GM12874 (cell line): ENCODE measurements around the gene RARB.

ENCODE experiments used
- TF ChIP-seq, protein P1 (sequence below): IDR thresholded peaks from 2 replicates; pipeline ENCODE4 v1.5.1; 2011; ENCODE audit warnings: low read depth, mild to moderate bottlenecking, control low read depth, low read length, moderate library complexity; ENCODE audit not compliant: insufficient read depth

Gene RARB

DNA sequence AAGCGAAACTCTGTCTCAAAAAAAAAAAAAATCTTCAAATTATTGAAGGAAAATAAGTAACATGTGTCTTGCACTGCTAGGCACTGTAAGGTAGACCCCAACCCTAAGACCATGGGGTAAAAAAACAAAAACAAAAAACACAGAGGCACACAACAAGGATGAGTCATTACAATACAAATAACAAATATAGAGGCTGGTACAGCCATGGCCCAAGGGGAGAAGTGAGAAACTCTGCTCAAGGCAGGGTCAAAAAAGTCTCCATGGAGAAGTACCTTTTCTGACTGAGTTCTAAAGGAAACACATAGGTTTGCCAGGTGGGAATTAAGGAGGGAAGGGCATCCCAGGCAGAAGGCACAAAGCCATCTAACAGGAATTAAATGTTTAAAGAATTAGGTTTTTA is 182.1 kb downstream of the RARB start:
- TF ChIP-seq, protein P1, sequence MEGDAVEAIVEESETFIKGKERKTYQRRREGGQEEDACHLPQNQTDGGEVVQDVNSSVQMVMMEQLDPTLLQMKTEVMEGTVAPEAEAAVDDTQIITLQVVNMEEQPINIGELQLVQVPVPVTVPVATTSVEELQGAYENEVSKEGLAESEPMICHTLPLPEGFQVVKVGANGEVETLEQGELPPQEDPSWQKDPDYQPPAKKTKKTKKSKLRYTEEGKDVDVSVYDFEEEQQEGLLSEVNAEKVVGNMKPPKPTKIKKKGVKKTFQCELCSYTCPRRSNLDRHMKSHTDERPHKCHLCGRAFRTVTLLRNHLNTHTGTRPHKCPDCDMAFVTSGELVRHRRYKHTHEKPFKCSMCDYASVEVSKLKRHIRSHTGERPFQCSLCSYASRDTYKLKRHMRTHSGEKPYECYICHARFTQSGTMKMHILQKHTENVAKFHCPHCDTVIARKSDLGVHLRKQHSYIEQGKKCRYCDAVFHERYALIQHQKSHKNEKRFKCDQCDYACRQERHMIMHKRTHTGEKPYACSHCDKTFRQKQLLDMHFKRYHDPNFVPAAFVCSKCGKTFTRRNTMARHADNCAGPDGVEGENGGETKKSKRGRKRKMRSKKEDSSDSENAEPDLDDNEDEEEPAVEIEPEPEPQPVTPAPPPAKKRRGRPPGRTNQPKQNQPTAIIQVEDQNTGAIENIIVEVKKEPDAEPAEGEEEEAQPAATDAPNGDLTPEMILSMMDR: no peak

DNA sequence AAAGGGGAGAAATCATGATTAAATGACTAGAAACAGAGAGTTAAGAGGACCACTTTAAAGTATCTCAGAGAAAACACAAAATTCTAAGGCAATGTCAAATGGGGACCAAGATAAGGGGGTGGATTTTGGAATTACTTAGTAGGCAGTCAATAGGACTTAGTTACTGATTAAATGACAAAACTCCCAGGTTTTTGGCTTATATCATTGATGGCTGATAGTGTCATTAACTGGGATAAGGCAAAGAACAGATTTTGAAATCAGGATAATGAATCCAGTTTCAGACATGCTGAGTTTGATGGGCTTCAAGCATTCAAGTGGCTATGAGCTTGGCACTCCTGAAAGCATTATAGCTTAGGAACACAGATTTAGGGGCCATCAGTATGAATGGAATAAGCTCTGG is 182.7 kb downstream of the RARB start:
- TF ChIP-seq, protein P1: no peak

DNA sequence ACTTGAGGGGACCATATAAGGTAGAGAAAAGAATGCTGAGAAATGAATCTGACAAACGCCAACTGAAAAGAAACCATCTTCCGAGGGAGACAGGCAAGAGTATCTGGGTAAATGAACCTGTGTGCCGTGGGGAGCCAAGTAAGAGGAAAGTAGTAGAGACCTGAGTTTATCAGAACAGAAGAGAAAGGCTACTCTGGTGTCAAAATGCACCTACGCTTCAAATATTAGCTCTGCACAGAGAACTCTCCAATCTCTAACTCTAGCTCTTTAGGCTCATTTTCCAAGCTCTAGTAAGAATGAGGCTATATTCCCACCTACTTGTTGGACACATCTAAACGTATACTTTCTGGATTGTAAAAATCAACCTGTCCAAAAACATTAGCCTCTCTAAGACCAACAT is 183.1 kb downstream of the RARB start:
- TF ChIP-seq, protein P1: no peak

DNA sequence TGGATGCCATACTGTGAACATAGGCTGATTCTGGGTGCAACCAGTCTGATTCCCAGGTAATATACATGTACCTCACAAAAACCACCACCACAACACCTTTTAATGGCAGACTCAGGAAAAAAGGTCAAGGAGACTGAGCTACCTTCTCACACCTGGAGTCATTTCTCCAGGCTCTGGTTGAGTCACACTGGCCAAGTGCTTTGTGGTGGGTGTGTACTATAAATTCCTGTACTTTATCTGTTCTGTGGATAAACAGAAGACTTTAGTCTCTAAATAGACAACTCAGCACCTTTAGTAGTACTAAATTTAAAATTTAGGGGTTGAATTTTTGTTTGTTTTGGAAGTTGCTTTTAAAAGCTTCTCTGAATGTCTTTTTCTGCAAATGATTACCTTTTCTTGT is 190.0 kb downstream of the RARB start:
- TF ChIP-seq, protein P1: no peak

DNA sequence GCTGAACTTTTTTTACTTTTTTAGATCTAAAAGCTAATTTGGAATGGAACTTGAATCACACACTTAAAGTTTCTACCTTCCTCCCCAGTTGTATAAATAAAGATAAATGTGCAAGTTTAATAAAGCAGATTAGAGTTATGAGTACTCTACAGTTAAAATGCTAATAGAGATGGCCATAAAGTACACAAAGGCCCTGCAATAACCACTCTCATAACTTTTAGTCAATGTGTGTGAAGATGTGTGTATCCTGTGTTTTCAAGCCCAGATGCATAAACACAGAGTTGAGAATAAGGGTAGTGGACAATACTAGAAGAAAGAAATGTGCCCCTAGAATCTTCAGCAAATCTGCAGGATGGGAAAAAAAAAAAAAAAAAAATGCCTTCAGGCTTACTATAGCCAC is 191.3 kb downstream of the RARB start:
- TF ChIP-seq, protein P1: no peak

DNA sequence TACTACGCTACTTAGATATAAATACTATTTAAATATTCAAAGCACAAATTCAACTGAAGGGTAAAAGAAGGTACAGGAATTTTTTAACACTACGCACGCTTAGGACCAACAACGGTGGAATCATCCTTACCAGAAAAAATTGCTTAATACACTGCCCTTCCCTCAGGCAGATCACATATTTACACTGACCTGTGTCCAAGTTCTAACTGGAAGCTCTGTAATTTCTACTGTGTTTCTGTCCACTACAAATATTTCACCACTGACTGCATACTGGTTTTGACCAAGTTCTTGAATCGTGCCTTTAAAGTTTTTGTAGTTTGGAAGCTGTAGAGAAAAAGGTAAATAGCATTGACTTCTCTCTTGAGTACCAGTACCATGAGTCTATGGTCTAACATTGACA is 192.4 kb downstream of the RARB start:
- TF ChIP-seq, protein P1: no peak

DNA sequence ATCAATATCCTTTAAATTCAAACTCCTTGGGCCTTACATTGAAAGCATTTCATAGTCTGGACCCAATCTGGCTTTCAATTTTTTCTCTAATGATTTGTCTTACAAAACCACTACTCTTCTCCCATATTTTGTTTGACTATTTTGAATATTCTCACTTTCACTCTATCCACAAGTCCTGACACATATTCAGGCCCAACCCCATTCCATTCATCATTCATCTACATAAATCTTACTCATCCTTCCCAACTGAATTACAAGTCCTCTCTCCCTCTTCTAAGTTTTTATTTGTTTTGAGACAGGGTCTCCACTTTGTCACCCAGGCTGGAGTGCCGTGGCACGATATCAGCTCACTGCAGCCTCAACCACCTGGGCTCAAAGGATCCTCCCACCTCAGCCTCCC is 193.0 kb downstream of the RARB start:
- TF ChIP-seq, protein P1: no peak

DNA sequence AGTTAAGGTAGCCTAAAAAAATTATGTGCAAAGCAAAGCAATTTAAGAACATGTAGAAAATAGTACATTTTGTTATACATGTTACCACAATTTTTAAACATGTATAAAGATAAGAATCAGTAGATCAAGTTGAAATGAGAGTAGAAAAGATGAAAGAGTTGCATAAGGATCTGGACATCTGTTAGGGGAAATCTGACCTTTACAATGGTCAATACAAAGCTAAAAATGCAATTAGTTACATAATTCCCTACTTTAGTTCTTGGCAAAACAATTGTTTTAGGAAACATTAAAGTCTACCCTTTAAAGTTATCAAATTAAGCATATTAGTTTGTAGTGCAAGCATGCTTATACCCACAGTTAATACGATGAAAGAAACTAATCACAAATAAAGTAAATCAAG is 203.9 kb downstream of the RARB start:
- TF ChIP-seq, protein P1: no peak
